Chondrocyte (in vitro differentiated cells): ENCODE measurements around the gene LMX1A. TPM values are rescaled to one million over a fixed set of nuclear protein-coding genes. Genes with fewer than 3 reads are reported as not detected.

Source experiments
- DNase-seq: peaks from one replicate; pipeline ENCODE4 v3.0.0; 2021; ENCODE audit warnings: mixed read lengths, low spot score
- H3K27ac Mint-ChIP-seq: one replicate; pipeline ENCODE4 v1.8.0; 2021; ENCODE audit warnings: mild to moderate bottlenecking, moderate library complexity, mixed read lengths; ENCODE audit not compliant: unreplicated experiment
- H3K27me3 Mint-ChIP-seq: 2 replicates; pipeline ENCODE4 v1.8.0; 2021; ENCODE audit warnings: low read depth, mixed read lengths
- H3K36me3 Mint-ChIP-seq: 2 replicates; pipeline ENCODE4 v1.8.0; 2021; ENCODE audit warnings: low read depth, mixed read lengths
- H3K4me1 Mint-ChIP-seq: 2 replicates; pipeline ENCODE4 v1.8.0; 2021; ENCODE audit warnings: low read depth, mild to moderate bottlenecking, mixed read lengths
- H3K4me3 Mint-ChIP-seq: one replicate; pipeline ENCODE4 v1.8.0; 2021; ENCODE audit warnings: mild to moderate bottlenecking, moderate library complexity, mixed read lengths; ENCODE audit not compliant: unreplicated experiment
- H3K9me3 Mint-ChIP-seq: 2 replicates; pipeline ENCODE4 v1.8.0; 2021; ENCODE audit warnings: low read depth, mixed read lengths
- CTCF ChIP-seq: fragments of 200-600 bp; sonication (generic); IDR thresholded peaks from 2 replicates; pipeline ENCODE4 v1.5.0; 2021; ENCODE audit warnings: antibody characterized with exemption, mild to moderate bottlenecking, moderate library complexity
- long read RNA-seq: library from polyadenylated mRNA; stranded (forward); transcript quantifications from one replicate; pipeline ENCODE4 v2.0.0, GENCODE V29; 2021
- total RNA-seq: library from RNA; stranded (reverse); gene quantifications from 3 replicates; pipeline ENCODE4 v1.2.1, GENCODE V29; 2021

LMX1A gene
- total RNA-seq: not detected in 3 replicates
- long read RNA-seq: 0 reads

GRCh38 chr1:165355977-165356811 is at the start of gene LMX1A:
Gene LMX1A, minus strand, starts transcription at chr1:165356715. Its CDS starts 1,156 bp downstream, at chr1:165355559.
- H3K4me3 Mint-ChIP-seq: peak within 1 kb of the TSS; percentile 67
- TF ChIP-seq CTCF: no peak
- H3K27me3 Mint-ChIP-seq: peaks cover 87% of the 10 kb centered on the region
- H3K4me1 Mint-ChIP-seq: peaks cover 26% of the 10 kb centered on the region
- no peak within 1 kb of the TSS for H3K27ac Mint-ChIP-seq
- H3K36me3 Mint-ChIP-seq: no peaks in the 10 kb centered on the region
- no peaks in the 10 kb centered on the region for H3K9me3 Mint-ChIP-seq
- no peak for DNase-seq

- DNase-seq: no peak
- peak; percentile 76 for TF ChIP-seq CTCF
- Mint-ChIP-seq H3K4me1 (no peaks in the 10 kb centered on the region), H3K27me3 (peaks cover 56% of the 10 kb centered on the region), H3K36me3 (no peaks in the 10 kb centered on the region), H3K4me3 (no peak overlapping the region), H3K27ac (no peak overlapping the region), H3K9me3 (no peaks in the 10 kb centered on the region)
Observed at GRCh38 chr1:165403835-165404482, 47.4 kb upstream of the LMX1A start.

GRCh38 chr1:165402517-165403111 is 46.1 kb upstream of the LMX1A start:
- DNase-seq: no peak
- H3K27ac Mint-ChIP-seq: no peak overlapping the region
- H3K36me3 Mint-ChIP-seq: no peaks in the 10 kb centered on the region
- H3K27me3 Mint-ChIP-seq: peaks cover 51% of the 10 kb centered on the region
- H3K4me1 Mint-ChIP-seq: no peaks in the 10 kb centered on the region
- no peak for TF ChIP-seq CTCF
- no peaks in the 10 kb centered on the region for H3K9me3 Mint-ChIP-seq
- no peak overlapping the region for H3K4me3 Mint-ChIP-seq

GRCh38 chr1:165397944-165398343 is 41.4 kb upstream of the LMX1A start:
- no peak for TF ChIP-seq CTCF
- peaks cover 5% of the 10 kb centered on the region for H3K4me1 Mint-ChIP-seq
- no peaks in the 10 kb centered on the region for H3K9me3 Mint-ChIP-seq
- no peaks in the 10 kb centered on the region for H3K36me3 Mint-ChIP-seq
- no peak for DNase-seq
- no peak overlapping the region for H3K27ac Mint-ChIP-seq
- peaks cover 29% of the 10 kb centered on the region for H3K27me3 Mint-ChIP-seq
- no peak overlapping the region for H3K4me3 Mint-ChIP-seq

GRCh38 chr1:165395901-165396300 is 39.4 kb upstream of the LMX1A start:
- H3K27me3 Mint-ChIP-seq: peaks cover 40% of the 10 kb centered on the region
- peaks cover 8% of the 10 kb centered on the region for H3K4me1 Mint-ChIP-seq
- H3K9me3 Mint-ChIP-seq: no peaks in the 10 kb centered on the region
- DNase-seq: no peak
- no peak overlapping the region for H3K4me3 Mint-ChIP-seq
- no peak overlapping the region for H3K27ac Mint-ChIP-seq
- H3K36me3 Mint-ChIP-seq: no peaks in the 10 kb centered on the region
- no peak for TF ChIP-seq CTCF
